CD8-positive, alpha-beta memory T cell (primary cell): ENCODE results near the gene ARHGAP26. TPM values are rescaled to one million over a fixed set of nuclear protein-coding genes. Genes with fewer than 3 reads are reported as not detected.
A peak's percentile ranks its signal among the peaks of the same experiment; 100 is the strongest.

Experiments
- CTCF ChIA-PET: fragments of 350-600 bp; sonication (Branson Sonifier 250); formaldehyde crosslinking; loops from one replicate; lab custom pipeline; 2021; ENCODE audit warnings: antibody characterized with exemption; lab: Charles Lee
- POLR2A ChIA-PET: fragments of 350-600 bp; sonication (Branson Sonifier 250); formaldehyde crosslinking; loops from one replicate; lab custom pipeline; 2021; ENCODE audit warnings: antibody characterized with exemption; lab: Charles Lee
- DNase-seq, 5 donors: peaks; one replicate each; pipeline versions ENCODE4 v3.0.0 to v3.0.0-alpha.2; 2020 to 2022; ENCODE audit warnings: mixed read lengths in 1 of 5
- H3K27ac ChIP-seq: one replicate; pipeline ENCODE4 v1.7.0; 2013; ENCODE audit warnings: low read depth, mild to moderate bottlenecking, low read length, moderate library complexity
- H3K27me3 ChIP-seq: 2 replicates; pipeline ENCODE4 v1.7.0; 2013; ENCODE audit warnings: low read length, mild to moderate bottlenecking; ENCODE audit not compliant: insufficient read depth, poor library complexity, severe bottlenecking
- H3K36me3 ChIP-seq: 2 replicates; pipeline ENCODE4 v1.7.0; 2013; ENCODE audit warnings: mild to moderate bottlenecking, low read length, moderate library complexity; ENCODE audit not compliant: insufficient read depth
- H3K4me1 ChIP-seq: 2 replicates; pipeline ENCODE4 v1.7.0; 2013; ENCODE audit warnings: mild to moderate bottlenecking, low read length, moderate library complexity; ENCODE audit not compliant: insufficient read depth
- H3K4me3 ChIP-seq: 2 replicates; pipeline ENCODE4 v1.7.0; 2013; ENCODE audit warnings: mild to moderate bottlenecking, low read length
- H3K9me3 ChIP-seq: 2 replicates; pipeline ENCODE4 v1.7.0; 2013; ENCODE audit warnings: mild to moderate bottlenecking, low read length
- H3K27ac Mint-ChIP-seq, 8 donors: one replicate each; pipeline ENCODE4 v1.8.0; 2020 to 2021; ENCODE audit warnings: mixed read lengths in 8 of 8, mild to moderate bottlenecking in 6 of 8, inconsistent platforms in 3 of 8, moderate library complexity in 3 of 8
- H3K27me3 Mint-ChIP-seq, 2 donors: one replicate each; pipeline ENCODE4 v1.8.0; 2020 to 2021; ENCODE audit warnings: mixed read lengths in 2 of 2, mild to moderate bottlenecking in 1 of 2, moderate library complexity in 1 of 2
- H3K36me3 Mint-ChIP-seq, 3 donors: one replicate each; pipeline ENCODE4 v1.8.0; 2020 to 2021; ENCODE audit warnings: mixed read lengths in 3 of 3, inconsistent platforms in 1 of 3, mild to moderate bottlenecking in 1 of 3
- H3K4me1 Mint-ChIP-seq, 3 donors: one replicate each; pipeline ENCODE4 v1.8.0; 2020 to 2021; ENCODE audit warnings: mixed read lengths in 3 of 3, inconsistent platforms in 1 of 3, mild to moderate bottlenecking in 1 of 3
- H3K4me3 Mint-ChIP-seq, 7 donors: one replicate each; pipeline ENCODE4 v1.8.0; 2020 to 2021; ENCODE audit warnings: mixed read lengths in 7 of 7, mild to moderate bottlenecking in 6 of 7, moderate library complexity in 4 of 7, inconsistent platforms in 2 of 7
- H3K9me3 Mint-ChIP-seq, 5 donors: one replicate each; pipeline ENCODE4 v1.8.0; 2020 to 2022; ENCODE audit warnings: mixed read lengths in 5 of 5, mild to moderate bottlenecking in 3 of 5, moderate library complexity in 2 of 5, inconsistent platforms in 1 of 5
- polyA plus RNA-seq: library from polyadenylated mRNA; unstranded; fragments of 300-500 nt; fragmentation: Illumina TruSeq; gene quantifications from one replicate; pipeline ENCODE4 v1.2.3, GENCODE V29; 2021
- total RNA-seq, 2 experiments: library from RNA; stranded (reverse); gene quantifications; one replicate each; pipeline ENCODE4 v1.2.3, GENCODE V29; 2021

The ARHGAP26 gene
- total and polyA plus RNA-seq, 3 experiments from 2014 or later = 16.7 to 37.1 (median 19.7) TPM

DNA sequence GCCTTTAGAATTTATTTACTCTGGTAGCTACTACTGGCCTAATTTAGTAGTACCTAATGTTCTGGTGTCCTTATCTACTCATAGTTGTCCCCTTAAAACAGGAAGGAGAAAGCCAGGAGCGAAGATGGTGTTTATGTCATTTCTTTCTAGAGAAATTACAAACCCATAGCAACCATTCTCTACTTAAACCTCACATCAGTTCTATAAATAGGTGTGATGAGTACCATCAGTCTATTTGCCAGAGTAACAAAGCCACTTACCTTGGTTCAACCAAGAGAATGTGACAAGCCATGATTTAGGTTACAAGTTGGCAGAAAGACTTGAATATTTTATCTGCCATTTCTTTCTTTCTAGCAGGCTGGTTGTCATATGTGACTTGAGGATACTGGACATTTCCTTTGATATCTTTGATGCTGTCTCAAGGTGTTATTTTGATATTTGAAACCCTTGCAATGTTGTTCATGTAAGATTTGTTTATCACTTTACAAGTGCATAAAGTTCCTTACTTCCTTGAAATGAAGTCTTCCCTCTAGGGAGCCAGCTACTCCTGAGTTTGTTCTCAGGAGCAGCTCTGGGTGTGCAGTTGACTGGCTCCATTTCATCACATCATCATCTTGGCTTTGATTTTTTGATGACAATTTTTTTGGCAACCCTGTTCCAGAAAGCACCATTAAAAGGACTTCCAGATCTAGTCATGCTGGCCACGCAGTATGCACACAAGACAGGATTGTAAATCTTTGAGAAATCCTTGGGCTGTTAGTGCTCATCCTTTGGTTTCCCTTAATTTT is 286.8 kb downstream of the ARHGAP26 start:
- no peak for DNase-seq
- Histone ChIP-seq H3K36me3 (peaks cover 10% of the 10 kb centered on the region), H3K9me3 (no peaks in the 10 kb centered on the region), H3K4me3 (no peak overlapping the region), H3K27me3 (no peaks in the 10 kb centered on the region), H3K27ac (no peak overlapping the region), H3K4me1 (no peaks in the 10 kb centered on the region)
- CTCF ChIA-PET = no interaction called here
- Mint-ChIP-seq H3K9me3 (no peaks in the 10 kb centered on the region), H3K27ac (peak overlapping the region in 7 of 8 donors; percentile 37 to 81 (median 45)), H3K4me3 (no peak overlapping the region), H3K27me3 (no peaks in the 10 kb centered on the region), H3K36me3 (peaks cover 23 to 81% (median 42%) of the 10 kb centered on the region in 3 donors), H3K4me1 (peaks cover 33 to 62% (median 45%) of the 10 kb centered on the region in 3 donors)
- POLR2A ChIA-PET = no interaction called here

DNA sequence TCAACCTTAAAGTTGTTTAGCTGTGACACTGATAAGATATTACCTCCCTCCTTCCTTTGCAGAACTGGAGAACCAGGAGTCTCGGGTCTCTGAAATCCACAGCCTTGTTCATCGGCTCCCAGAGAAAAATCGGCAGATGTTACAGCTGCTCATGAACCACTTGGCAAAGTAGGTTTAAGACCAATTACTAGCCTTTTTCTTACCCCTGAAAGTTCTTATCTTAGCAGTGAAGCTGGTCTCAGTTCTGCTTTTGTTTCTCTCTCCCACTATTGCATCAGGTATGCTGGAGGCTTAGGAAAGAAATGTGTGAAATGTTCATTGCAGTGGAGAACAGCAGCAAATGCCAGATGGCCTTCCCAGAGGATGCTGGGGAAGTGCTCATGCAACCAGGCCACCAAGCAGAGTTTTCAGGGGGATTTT is 287.4 kb downstream of the ARHGAP26 start:
- no peak overlapping the region for H3K4me3 Mint-ChIP-seq
- H3K27me3 Mint-ChIP-seq = no peaks in the 10 kb centered on the region
- peak overlapping the region in 2 of 8 donors; percentile 32 to 78 for H3K27ac Mint-ChIP-seq
- POLR2A ChIA-PET = no interaction called here
- H3K36me3 Mint-ChIP-seq = peaks cover 23 to 87% (median 45%) of the 10 kb centered on the region in 3 donors
- DNase-seq = no peak
- Histone ChIP-seq H3K4me1 (no peaks in the 10 kb centered on the region), H3K9me3 (no peaks in the 10 kb centered on the region), H3K27me3 (no peaks in the 10 kb centered on the region), H3K36me3 (peaks cover 10% of the 10 kb centered on the region), H3K4me3 (no peak overlapping the region), H3K27ac (no peak overlapping the region)
- H3K4me1 Mint-ChIP-seq = peaks cover 31 to 62% (median 45%) of the 10 kb centered on the region in 3 donors
- H3K9me3 Mint-ChIP-seq = no peaks in the 10 kb centered on the region
- CTCF ChIA-PET = no interaction called here

DNA sequence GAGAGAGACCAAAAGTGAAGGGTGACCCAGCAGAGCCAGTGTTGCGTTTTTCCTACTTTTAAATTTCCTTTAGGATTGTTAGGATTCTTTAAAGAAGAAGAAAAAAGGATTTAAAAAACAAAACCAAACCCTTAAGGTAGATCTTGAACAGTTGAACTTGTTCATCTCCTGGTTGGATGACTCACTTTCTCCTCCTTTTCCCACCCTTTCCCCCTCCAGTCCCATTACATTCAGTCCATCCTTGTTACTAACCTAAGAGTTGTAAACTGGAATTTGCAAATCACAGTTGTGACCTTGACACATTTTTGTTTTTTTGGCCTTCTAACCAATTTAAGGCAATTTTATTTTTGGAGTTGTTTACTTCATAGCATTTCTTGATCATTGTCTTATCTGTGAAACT is 289.2 kb downstream of the ARHGAP26 start:
- ChIA-PET CTCF (interaction anchor here (0.9 kb wide), 1 partner anchor 766 kb away, joined by 3 read pairs; no protein-coding TSS in a partner anchor), POLR2A (no interaction called here)
- H3K4me1 ChIP-seq = no peaks in the 10 kb centered on the region
- no peaks in the 10 kb centered on the region for H3K27me3 ChIP-seq
- H3K27me3 Mint-ChIP-seq = no peaks in the 10 kb centered on the region
- no peak for DNase-seq
- H3K4me1 Mint-ChIP-seq = peaks cover 14 to 44% (median 27%) of the 10 kb centered on the region in 3 donors
- H3K27ac ChIP-seq = no peak overlapping the region
- no peak overlapping the region for H3K4me3 ChIP-seq
- H3K4me3 Mint-ChIP-seq = no peak overlapping the region
- no peaks in the 10 kb centered on the region for H3K9me3 ChIP-seq
- H3K36me3 Mint-ChIP-seq = peaks cover 23 to 94% (median 48%) of the 10 kb centered on the region in 3 donors
- H3K27ac Mint-ChIP-seq = peak overlapping the region in 5 of 8 donors; percentile 0 to 68 (median 63)
- no peaks in the 10 kb centered on the region for H3K9me3 Mint-ChIP-seq
- peaks cover 10% of the 10 kb centered on the region for H3K36me3 ChIP-seq

DNA sequence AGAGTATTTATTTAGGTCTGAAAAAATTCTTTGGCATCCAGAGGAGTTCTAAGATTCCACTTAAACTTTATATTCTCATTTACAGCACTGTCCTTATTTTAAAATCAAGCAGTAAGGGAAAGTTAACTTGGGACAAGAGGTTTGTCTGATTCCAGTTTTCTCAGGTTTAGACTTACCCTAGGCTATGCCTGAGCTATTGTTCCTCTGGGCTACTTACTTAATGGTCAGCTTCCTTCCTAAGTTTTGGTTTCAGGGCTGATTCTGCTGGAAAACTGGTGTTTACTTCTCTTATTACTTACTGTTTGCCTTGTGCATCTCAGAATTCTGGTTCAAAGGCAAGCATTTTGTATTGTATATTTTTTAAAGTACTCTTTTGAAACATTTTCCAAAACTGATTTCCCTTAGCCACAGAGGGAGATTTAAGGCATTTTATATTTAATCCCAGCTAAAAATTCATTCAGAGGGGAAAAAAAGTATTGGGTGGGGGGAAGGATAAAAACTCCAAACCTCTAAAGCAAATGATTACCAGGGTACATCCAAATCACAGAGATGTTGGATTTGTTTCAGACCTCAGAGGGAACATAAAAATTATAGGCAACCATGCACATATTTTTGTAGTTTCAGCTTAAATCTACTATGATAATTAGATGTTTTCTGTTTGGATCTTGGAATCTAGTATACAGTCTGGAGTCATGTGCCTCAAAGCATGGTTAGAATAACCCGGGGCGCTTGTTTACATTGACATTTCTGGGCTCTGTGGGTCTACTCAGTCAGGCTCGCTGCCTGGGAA is 290.0 kb downstream of the ARHGAP26 start:
- Mint-ChIP-seq H3K4me3 (no peak overlapping the region), H3K9me3 (no peaks in the 10 kb centered on the region), H3K4me1 (peaks cover 8 to 38% (median 23%) of the 10 kb centered on the region in 3 donors), H3K36me3 (peaks cover 23 to 92% (median 45%) of the 10 kb centered on the region in 3 donors), H3K27ac (peak overlapping the region in 3 of 8 donors; percentile 17 to 68 (median 63)), H3K27me3 (no peaks in the 10 kb centered on the region)
- Histone ChIP-seq H3K36me3 (peaks cover 14% of the 10 kb centered on the region), H3K4me1 (no peaks in the 10 kb centered on the region), H3K27ac (no peak overlapping the region), H3K4me3 (no peak overlapping the region), H3K9me3 (no peaks in the 10 kb centered on the region), H3K27me3 (no peaks in the 10 kb centered on the region)
- ChIA-PET POLR2A (no interaction called here), CTCF (interaction anchor here (0.9 to 1.3 kb wide), 2 partner anchors 10 to 765 kb away, joined by 3 read pairs; no protein-coding TSS in a partner anchor)
- DNase-seq = no peak

DNA sequence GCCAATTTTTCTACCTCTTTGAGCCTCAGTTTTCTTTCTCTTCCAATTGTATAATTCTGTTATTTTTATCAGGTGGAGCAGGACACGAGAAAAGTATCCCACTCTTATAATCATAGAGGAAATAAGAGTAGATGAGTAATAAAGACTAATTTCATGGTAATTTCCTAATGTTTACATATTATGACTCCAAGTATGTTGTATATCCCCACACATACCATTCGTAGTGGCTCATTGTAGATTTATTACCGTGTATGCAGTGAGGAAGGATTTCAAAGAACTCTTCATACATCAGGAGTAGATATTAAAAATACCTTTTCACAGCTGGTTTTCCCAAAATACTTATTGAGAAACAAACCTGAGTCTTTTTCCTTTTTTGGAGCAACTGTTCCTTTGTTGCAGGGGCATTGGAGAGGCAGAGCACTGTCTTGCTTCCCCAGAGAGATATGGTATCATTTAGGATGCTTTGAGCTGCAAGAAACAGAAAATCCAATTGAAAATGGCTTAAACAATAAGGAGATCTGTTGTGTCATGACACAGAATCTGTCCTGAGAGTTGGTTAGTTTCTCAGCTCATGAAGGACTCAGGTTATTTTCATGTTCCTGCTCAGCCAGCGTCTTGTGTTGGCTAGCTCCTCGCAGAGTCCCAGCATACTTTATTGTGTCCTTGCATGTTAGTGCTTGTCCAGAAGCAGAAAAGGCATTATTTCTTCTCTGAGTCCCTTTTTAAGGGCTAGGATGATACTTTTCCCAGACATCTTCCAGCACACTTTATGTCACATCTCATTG is 291.2 kb downstream of the ARHGAP26 start:
- Histone ChIP-seq H3K36me3 (peaks cover 19% of the 10 kb centered on the region), H3K27me3 (no peaks in the 10 kb centered on the region), H3K4me1 (no peaks in the 10 kb centered on the region), H3K4me3 (no peak overlapping the region), H3K27ac (no peak overlapping the region), H3K9me3 (no peaks in the 10 kb centered on the region)
- no peaks in the 10 kb centered on the region for H3K27me3 Mint-ChIP-seq
- no peak for DNase-seq
- ChIA-PET CTCF (interaction anchor here (1.3 kb wide), 1 partner anchor 8 kb away, joined by 3 read pairs; no protein-coding TSS in a partner anchor), POLR2A (no interaction called here)
- peaks cover 6 to 38% (median 17%) of the 10 kb centered on the region in 3 donors for H3K4me1 Mint-ChIP-seq
- H3K36me3 Mint-ChIP-seq = peaks cover 16 to 92% (median 44%) of the 10 kb centered on the region in 3 donors
- H3K4me3 Mint-ChIP-seq = no peak overlapping the region
- H3K9me3 Mint-ChIP-seq = no peaks in the 10 kb centered on the region
- no peak overlapping the region for H3K27ac Mint-ChIP-seq

DNA sequence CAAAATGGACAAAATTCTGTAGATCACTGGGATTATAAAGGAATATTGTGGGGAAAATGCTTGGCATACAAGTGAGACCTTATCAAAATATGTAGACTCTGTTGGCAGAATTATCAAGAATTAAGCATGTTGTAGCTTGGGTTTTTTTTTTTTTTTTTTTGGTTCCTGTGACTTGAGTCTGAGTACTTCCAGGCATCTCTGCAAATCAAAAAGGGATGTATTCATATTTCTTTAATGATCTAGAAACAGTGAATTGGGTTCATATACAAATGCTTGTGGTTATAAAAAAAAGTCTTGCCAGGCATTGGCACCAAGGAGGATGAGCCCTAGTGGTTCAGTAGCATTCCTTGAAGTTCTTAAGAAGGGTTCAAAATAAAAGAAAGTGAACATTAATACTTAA is 292.2 kb downstream of the ARHGAP26 start:
- Histone ChIP-seq H3K36me3 (peaks cover 13% of the 10 kb centered on the region), H3K27me3 (no peaks in the 10 kb centered on the region), H3K4me1 (no peaks in the 10 kb centered on the region), H3K27ac (no peak overlapping the region), H3K4me3 (no peak overlapping the region), H3K9me3 (no peaks in the 10 kb centered on the region)
- H3K36me3 Mint-ChIP-seq = peaks cover 15 to 90% (median 46%) of the 10 kb centered on the region in 3 donors
- H3K4me1 Mint-ChIP-seq = peaks cover 13 to 42% (median 20%) of the 10 kb centered on the region in 3 donors
- DNase-seq = no peak
- H3K27ac Mint-ChIP-seq = peak overlapping the region in 1 of 8 donors; percentile 88
- H3K9me3 Mint-ChIP-seq = no peaks in the 10 kb centered on the region
- no peaks in the 10 kb centered on the region for H3K27me3 Mint-ChIP-seq
- no peak overlapping the region for H3K4me3 Mint-ChIP-seq
- CTCF ChIA-PET = interaction anchor here (1.2 kb wide), 1 partner anchor 165 kb away, joined by 3 read pairs; no protein-coding TSS in a partner anchor
- POLR2A ChIA-PET = interaction anchor here (0.6 kb wide), 2 partner anchors 18 to 342 kb away, joined by 4 read pairs; no protein-coding TSS in a partner anchor

DNA sequence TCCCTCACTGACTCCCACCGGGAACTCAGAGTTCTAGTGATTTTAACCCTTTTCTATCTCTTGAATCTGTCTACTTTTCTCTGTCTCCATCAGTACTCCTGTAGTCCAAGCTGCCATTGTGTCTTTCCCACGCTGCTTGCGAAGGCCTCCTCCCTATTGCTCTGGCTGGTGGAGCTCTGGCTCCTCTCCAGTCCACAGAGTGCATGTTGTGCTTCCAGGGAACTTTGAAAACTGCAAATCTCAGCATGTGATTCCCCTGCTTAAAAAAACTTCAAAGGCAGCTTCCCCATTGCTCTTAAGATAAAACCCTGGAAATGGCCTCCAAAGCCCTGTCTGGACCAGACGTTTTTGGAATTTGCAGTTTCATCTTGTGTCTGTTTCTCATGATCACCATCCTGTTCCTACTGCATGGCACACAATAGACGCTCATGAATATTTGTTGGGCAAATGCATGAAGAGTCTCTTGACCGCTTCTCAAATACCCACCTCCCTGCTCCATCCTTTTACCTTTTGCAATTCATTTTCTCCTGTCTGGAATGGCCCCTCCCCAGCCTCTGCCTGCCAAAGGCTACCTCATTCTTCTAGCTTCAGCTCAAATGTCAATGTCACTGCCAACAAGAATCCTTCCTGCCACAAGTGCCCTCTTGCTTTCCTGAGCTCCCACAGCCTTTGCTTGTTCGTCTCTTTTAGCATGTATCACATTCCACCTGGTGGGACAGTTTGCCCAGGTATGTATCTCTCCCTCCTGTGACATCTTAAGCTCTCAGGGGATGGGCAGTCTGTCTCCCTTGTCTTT is 293.2 kb downstream of the ARHGAP26 start:
- ChIA-PET POLR2A (no interaction called here), CTCF (interaction anchor here (1.2 kb wide), 1 partner anchor 164 kb away, joined by 3 read pairs; no protein-coding TSS in a partner anchor)
- H3K9me3 Mint-ChIP-seq = no peaks in the 10 kb centered on the region
- peaks cover 15 to 42% (median 20%) of the 10 kb centered on the region in 3 donors for H3K4me1 Mint-ChIP-seq
- DNase-seq = no peak
- peaks cover 12 to 87% (median 42%) of the 10 kb centered on the region in 3 donors for H3K36me3 Mint-ChIP-seq
- Histone ChIP-seq H3K36me3 (peaks cover 10% of the 10 kb centered on the region), H3K27ac (no peak overlapping the region), H3K4me3 (no peak overlapping the region), H3K9me3 (no peaks in the 10 kb centered on the region), H3K27me3 (no peaks in the 10 kb centered on the region), H3K4me1 (no peaks in the 10 kb centered on the region)
- H3K27me3 Mint-ChIP-seq = no peaks in the 10 kb centered on the region
- H3K4me3 Mint-ChIP-seq = no peak overlapping the region
- peak overlapping the region in 2 of 8 donors; percentile 10 to 97 for H3K27ac Mint-ChIP-seq
